Right lobe of liver (tissue), 6 donors: ENCODE results near the gene PAF1. TPM values are rescaled to one million over a fixed set of nuclear protein-coding genes. Genes with fewer than 3 reads are reported as not detected.

Experiments
- ATAC-seq, 4 donors: fragments of 200-7000 bp; cut with Tn5 transposase; one replicate each; pipeline ENCODE4 v1.9.1; 2020; ENCODE audit warnings: mild to moderate bottlenecking in 4 of 4, moderate library complexity in 4 of 4
- DNase-seq, 3 donors: peaks; one replicate each; pipeline ENCODE4 v3.0.0-alpha.2; 2020
- H3K27ac ChIP-seq, 3 donors: fragments of 200-600 bp; one replicate each; pipeline ENCODE4 v1.8.0; 2022
- H3K27me3 ChIP-seq, 2 donors: fragments of 200-600 bp; one replicate each; pipeline ENCODE4 v1.8.0; 2022
- H3K36me3 ChIP-seq, 4 donors: fragments of 200-600 bp; sonication (generic) in 1 of 4; one replicate each; pipeline versions ENCODE4 v1.5.1 to v1.8.0; 2017 to 2022; ENCODE audit warnings: control low read depth in 1 of 4
- H3K4me1 ChIP-seq, 4 donors: fragments of 200-600 bp; sonication (generic) in 1 of 4; one replicate each; pipeline versions ENCODE4 v1.5.1 to v1.8.0; 2017 to 2022; ENCODE audit warnings: control low read depth in 1 of 4
- H3K4me3 ChIP-seq, 3 donors: fragments of 200-600 bp; one replicate each; pipeline ENCODE4 v1.8.0; 2022
- H3K9me3 ChIP-seq, 4 donors: fragments of 200-600 bp; sonication (generic) in 1 of 4; one replicate each; pipeline versions ENCODE4 v1.5.1 to v1.8.0; 2017 to 2022; ENCODE audit warnings: control low read depth in 1 of 4
- POLR2A ChIP-seq: fragments of 450-650 bp; IDR thresholded peaks from one replicate; pipeline ENCODE4 v1.6.1; 2017; ENCODE audit warnings: antibody characterized with exemption, mild to moderate bottlenecking
- WGBS: methylation state at CpG from one replicate; pipeline ENCODE4 v1.1.6; 2018; ENCODE audit warnings: low coverage, low lambda C conversion rate; ENCODE audit not compliant: insufficient coverage; ENCODE audit errors: missing lambda C conversion rate; 5-methylcytosine and 5-hydroxymethylcytosine counted together
- intact Hi-C, 2 donors: fragments of 100-400 bp; cut with DNase I; formaldehyde crosslinking; loops; one replicate each; pipeline versions ENCODE4 v1.11.2 to v1.14.1; 2022
- total RNA-seq, 6 experiments: library from RNA; depleted of rRNA in 2 of 6; stranded (reverse); fragments of >200 nt in 2 of 6; fragmentation: NEBNext Ultra II Directional in 3 of 6; extraction: Animal tissue kit (Norgen Biotek cat#: 25700) in 3 of 6; gene quantifications; one replicate each; pipeline versions ENCODE4 v1.1.0 to v1.2.4, GENCODE V29; 2016 to 2023
- TF ChIP-seq, protein P1 (sequence below), 4 donors: fragments of 200-600 bp in 3 of 4; fragments of 450-650 bp in 1 of 4; IDR thresholded peaks; one replicate each; pipeline versions ENCODE4 v1.5.1 to v1.8.0; 2016 to 2022; ENCODE audit warnings: antibody characterized with exemption in 4 of 4, mild to moderate bottlenecking in 2 of 4
- donor health status: DM: no; HTN: yes; CAD: no.
- donor health status: DM: no; HTN: no; CAD: no.
- donor health status: DM: no; HTN: no; CAD: no.
- donor health status: DM: no; HTN: yes; CAD: no.
- donor health status: DM: no; HTN: yes; CAD: no.

Gene PAF1
- total RNA-seq, 6 experiments from 2014 or later = 18.6 to 34.9 (median 24.8) TPM

DNA sequence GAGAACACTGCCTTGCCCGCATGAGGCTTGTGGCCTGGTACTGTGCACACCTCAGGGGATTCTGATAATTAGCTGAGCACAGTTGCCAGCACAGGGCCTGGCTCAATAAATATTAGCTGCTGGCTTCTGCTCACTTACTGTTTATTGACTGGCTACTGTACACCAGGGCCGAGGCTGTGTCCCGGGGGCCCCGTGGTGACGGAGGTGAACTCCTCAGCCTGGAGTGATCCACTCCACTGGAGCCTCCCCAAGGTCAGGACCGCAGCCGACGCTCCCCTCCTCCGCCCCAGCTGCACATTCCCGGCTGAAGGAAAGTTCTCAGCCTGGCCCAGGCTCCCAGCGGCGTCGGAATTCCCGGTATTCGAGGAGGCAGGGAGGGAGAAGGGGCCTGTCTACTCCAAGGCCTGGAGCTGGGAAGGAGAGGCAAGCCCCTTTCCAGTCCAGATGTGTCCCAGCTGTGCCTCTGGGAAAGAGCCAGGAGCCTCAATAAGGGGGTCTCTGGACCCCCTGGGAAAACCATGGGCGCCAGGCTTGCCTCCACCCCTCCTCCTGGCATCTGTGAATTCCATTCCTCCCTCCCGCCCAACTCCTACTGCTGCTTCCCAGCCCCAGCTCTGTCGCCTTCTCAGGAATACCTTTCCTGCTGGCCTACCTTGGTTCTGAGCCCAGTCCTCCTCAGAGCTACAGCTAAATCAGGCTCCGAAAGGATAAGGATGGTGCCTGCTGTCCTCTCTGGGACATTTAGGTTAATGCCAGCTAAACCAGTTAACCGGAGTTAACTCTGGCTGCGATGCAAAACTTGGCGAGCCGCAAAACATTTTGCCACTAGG lies 37.6 kb upstream of the PAF1 start:
- H3K27ac ChIP-seq = no peak overlapping the region
- H3K4me1 ChIP-seq = no peaks in the 10 kb centered on the region
- ATAC-seq = peak; percentile 30 to 47 (median 42)
- peaks cover 0 to 18% (median 11%) of the 10 kb centered on the region in 4 donors for H3K36me3 ChIP-seq
- 50% methylated on average over 10 of the region's 23 CpGs for WGBS
- no peak for TF ChIP-seq POLR2A
- no peak overlapping the region for H3K4me3 ChIP-seq
- intact Hi-C loops = no loop called here
- no peaks in the 10 kb centered on the region for H3K9me3 ChIP-seq
- no peaks in the 10 kb centered on the region for H3K27me3 ChIP-seq
- peak in 1 of 3 donors; percentile 51 for DNase-seq

DNA sequence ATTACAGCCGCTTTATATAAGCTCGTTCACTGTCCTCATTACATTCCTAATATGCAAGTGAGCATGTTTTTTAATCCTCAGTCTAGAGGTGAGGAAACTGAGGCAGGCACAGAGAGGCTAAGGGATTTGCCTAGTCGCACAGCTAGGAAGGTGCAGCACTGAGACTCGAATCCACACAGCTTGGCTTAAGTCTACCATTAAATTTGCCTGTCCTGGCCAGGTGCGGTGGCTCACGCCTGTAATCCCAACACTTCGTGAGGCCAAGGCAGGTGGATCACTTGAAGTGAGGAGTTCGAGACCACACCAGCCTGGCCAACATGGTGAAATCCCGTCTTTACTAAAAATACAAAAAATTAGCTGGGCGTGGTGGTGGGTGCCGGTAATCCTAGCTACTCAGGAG lies 36.8 kb upstream of the PAF1 start:
- no peaks in the 10 kb centered on the region for H3K4me1 ChIP-seq
- no peak for DNase-seq
- no peaks in the 10 kb centered on the region for H3K27me3 ChIP-seq
- no peak for ATAC-seq
- intact Hi-C loops = no loop called here
- H3K9me3 ChIP-seq = no peaks in the 10 kb centered on the region
- WGBS = 91% methylated on average over 4 of the region's 11 CpGs
- H3K27ac ChIP-seq = no peak overlapping the region
- H3K4me3 ChIP-seq = no peak overlapping the region
- TF ChIP-seq, protein P1, sequence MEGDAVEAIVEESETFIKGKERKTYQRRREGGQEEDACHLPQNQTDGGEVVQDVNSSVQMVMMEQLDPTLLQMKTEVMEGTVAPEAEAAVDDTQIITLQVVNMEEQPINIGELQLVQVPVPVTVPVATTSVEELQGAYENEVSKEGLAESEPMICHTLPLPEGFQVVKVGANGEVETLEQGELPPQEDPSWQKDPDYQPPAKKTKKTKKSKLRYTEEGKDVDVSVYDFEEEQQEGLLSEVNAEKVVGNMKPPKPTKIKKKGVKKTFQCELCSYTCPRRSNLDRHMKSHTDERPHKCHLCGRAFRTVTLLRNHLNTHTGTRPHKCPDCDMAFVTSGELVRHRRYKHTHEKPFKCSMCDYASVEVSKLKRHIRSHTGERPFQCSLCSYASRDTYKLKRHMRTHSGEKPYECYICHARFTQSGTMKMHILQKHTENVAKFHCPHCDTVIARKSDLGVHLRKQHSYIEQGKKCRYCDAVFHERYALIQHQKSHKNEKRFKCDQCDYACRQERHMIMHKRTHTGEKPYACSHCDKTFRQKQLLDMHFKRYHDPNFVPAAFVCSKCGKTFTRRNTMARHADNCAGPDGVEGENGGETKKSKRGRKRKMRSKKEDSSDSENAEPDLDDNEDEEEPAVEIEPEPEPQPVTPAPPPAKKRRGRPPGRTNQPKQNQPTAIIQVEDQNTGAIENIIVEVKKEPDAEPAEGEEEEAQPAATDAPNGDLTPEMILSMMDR (IDR thresholded peaks at IDR 0.05) = no peak
- TF ChIP-seq POLR2A = no peak
- H3K36me3 ChIP-seq = peaks cover 0 to 10% (median 3%) of the 10 kb centered on the region in 4 donors

DNA sequence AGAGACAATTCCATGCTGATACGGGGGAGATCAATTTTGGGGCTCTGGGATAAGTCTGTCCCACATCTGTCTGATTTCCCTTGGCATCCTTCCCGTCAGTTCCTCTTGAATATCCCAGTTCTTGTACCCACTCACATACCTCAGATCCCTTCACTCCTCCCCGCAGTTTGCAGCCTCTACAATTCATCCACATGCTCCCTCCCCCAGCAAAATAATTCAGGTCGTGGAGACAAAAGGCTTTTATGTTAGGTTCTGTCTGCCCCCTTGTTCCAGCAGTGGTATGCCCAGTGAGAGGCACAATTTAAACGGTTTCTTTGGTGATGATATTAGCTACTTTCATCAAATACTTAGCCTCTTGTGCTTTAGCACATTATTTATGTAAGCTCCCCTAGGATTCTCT lies 35.3 kb upstream of the PAF1 start:
- no peaks in the 10 kb centered on the region for H3K36me3 ChIP-seq
- ATAC-seq = no peak
- DNase-seq = no peak
- intact Hi-C loops = no loop called here
- no peaks in the 10 kb centered on the region for H3K4me1 ChIP-seq
- WGBS = 70% methylated on average over 5 of the region's 5 CpGs
- no peaks in the 10 kb centered on the region for H3K9me3 ChIP-seq
- H3K27ac ChIP-seq = no peak overlapping the region
- H3K27me3 ChIP-seq = no peaks in the 10 kb centered on the region
- no peak overlapping the region for H3K4me3 ChIP-seq
- no peak for TF ChIP-seq POLR2A
- TF ChIP-seq, protein P1 (IDR thresholded peaks at IDR 0.05) = no peak

DNA sequence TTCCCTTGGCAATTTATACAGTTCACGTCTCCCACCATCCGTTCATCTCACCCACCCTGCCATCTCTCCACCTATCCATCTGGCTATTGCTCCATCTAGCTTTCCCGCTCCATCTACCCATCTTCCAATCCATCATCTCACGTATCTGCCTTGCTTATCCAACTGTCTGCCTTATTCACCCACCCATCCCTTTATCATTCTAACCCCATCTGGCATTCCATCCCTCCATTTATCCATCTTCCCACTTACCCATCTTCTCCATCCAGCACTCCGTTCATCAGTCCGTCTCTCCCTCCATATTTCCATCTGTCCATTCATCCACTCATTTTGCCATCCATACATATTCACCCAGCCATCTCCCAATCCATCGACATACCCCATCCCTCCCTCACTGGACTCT lies 34.8 kb upstream of the PAF1 start:
- intact Hi-C loops = no loop called here
- WGBS = 90% methylated on average over 7 of the region's 7 CpGs
- no peak overlapping the region for H3K27ac ChIP-seq
- no peak for DNase-seq
- H3K9me3 ChIP-seq = no peaks in the 10 kb centered on the region
- TF ChIP-seq POLR2A = no peak
- TF ChIP-seq, protein P1 (IDR thresholded peaks at IDR 0.05) = no peak
- H3K36me3 ChIP-seq = no peaks in the 10 kb centered on the region
- H3K4me1 ChIP-seq = no peaks in the 10 kb centered on the region
- no peak overlapping the region for H3K4me3 ChIP-seq
- no peaks in the 10 kb centered on the region for H3K27me3 ChIP-seq
- ATAC-seq = no peak

DNA sequence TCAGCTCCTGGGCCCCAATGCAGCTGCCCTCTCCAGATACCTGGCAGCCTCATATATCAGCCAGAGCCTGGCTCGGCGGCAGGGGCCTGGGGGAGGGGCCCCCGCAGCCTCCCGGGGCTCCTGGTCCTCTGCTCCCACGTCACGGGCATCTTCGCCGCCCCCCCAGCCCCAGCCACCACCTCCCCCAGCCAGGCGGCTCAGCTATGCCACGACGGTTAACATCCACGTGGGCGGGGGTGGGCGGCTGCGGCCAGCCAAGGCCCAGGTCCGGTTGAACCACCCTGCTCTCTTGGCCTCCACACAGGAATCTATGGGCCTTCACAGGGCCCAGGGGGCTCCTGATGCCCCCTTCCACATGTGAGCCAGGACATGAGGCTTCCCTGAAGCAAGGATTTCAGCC lies 34.0 kb upstream of the PAF1 start:
- no peak for TF ChIP-seq POLR2A
- TF ChIP-seq, protein P1 (IDR thresholded peaks at IDR 0.05) = no peak
- ATAC-seq (no peak), DNase-seq (peak in 1 of 3 donors; percentile 37)
- Histone ChIP-seq H3K9me3 (no peaks in the 10 kb centered on the region), H3K27me3 (no peaks in the 10 kb centered on the region), H3K4me1 (no peaks in the 10 kb centered on the region), H3K27ac (no peak overlapping the region), H3K4me3 (no peak overlapping the region), H3K36me3 (no peaks in the 10 kb centered on the region)
- intact Hi-C loops = no loop called here
- no CpG with 5 or more reads among the region's 16 CpGs for WGBS
